Parathyroid adenoma (tissue), 2 donors: Measurements from ENCODE around the gene ZFHX2.
A peak's percentile ranks its signal among the peaks of the same experiment; 100 is the strongest.

Source experiments
- H2AFZ ChIP-seq: fragments of 300-600 bp; sonication (generic); one replicate; pipeline ENCODE4 v1.7.0; 2017; ENCODE audit warnings: antibody characterized with exemption, mild to moderate bottlenecking
- H3K27ac ChIP-seq: fragments of 300-600 bp; sonication (generic); one replicate; pipeline ENCODE4 v1.7.0; 2017
- H3K27me3 ChIP-seq: fragments of 300-600 bp; sonication (generic); one replicate; pipeline ENCODE4 v1.7.0; 2017; ENCODE audit warnings: low read length; ENCODE audit not compliant: control insufficient read depth, insufficient read depth
- H3K36me3 ChIP-seq: fragments of 300-600 bp; sonication (generic); one replicate; pipeline ENCODE4 v1.7.0; 2017; ENCODE audit warnings: low read length; ENCODE audit not compliant: control insufficient read depth, insufficient read depth
- H3K4me1 ChIP-seq: fragments of 300-600 bp; sonication (generic); one replicate; pipeline ENCODE4 v1.7.0; 2017; ENCODE audit warnings: control low read depth
- H3K4me2 ChIP-seq: fragments of 300-600 bp; sonication (generic); one replicate; pipeline ENCODE4 v1.7.0; 2017; ENCODE audit warnings: low read length
- H3K4me3 ChIP-seq: fragments of 300-600 bp; sonication (generic); one replicate; pipeline ENCODE4 v1.7.0; 2017; ENCODE audit warnings: low read depth, low read length
- H3K79me2 ChIP-seq: fragments of 300-600 bp; sonication (generic); one replicate; pipeline ENCODE4 v1.7.0; 2017; ENCODE audit warnings: control low read depth
- H3K9ac ChIP-seq: fragments of 300-600 bp; sonication (generic); one replicate; pipeline ENCODE4 v1.7.0; 2017; ENCODE audit warnings: mild to moderate bottlenecking
- H3K9me3 ChIP-seq: fragments of 300-600 bp; sonication (generic); one replicate; pipeline ENCODE4 v1.7.0; 2017; ENCODE audit warnings: low read length; ENCODE audit not compliant: control insufficient read depth
- TF ChIP-seq, protein P1 (sequence below): fragments of 300-600 bp; sonication (generic); IDR thresholded peaks from one replicate; pipeline ENCODE4 v1.7.0; 2017; ENCODE audit warnings: antibody characterized with exemption, mild to moderate bottlenecking
- donor health status: primary hyperparathyroidism.

Gene ZFHX2

DNA sequence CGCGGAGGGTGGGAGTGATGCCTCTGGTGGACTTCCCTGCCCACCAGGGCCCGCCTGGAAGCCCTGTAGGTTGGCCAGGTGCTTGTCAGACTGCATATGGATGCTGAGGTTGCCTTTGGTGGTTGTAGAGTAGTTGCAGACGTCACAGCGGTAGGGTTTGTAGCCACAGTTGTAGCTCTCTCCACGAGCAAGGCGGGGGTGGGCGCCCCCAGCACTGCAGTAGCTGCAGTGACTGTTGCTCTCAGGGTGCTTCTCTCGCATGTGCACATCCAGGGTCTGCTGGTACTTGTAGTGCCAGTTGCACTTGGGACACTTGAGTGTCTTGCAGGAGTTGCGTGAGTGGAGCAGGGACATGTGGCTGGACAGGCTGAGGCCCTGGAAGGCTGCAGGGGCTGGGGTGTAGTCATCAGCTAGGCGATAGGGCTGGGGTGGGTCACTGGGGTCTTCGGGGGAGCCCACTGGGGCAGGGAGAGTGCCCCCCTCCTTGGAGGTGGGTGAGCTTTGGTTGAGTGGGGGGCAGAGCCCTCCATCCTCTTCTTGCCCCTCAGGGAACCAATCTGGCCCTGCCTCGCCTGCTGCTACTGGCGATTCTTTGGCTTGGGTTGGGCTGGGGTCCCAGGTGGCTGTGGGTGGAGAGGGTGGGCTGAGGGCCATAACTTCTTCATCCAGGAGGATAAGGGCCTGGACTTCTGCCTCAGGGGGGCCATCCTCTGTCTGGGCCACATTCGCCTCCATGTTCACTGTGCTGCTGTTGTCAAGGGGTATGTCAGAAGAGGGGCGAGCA is 17.7 kb downstream of the ZFHX2 start:
- H2AFZ ChIP-seq = no peak overlapping the region
- TF ChIP-seq, protein P1, sequence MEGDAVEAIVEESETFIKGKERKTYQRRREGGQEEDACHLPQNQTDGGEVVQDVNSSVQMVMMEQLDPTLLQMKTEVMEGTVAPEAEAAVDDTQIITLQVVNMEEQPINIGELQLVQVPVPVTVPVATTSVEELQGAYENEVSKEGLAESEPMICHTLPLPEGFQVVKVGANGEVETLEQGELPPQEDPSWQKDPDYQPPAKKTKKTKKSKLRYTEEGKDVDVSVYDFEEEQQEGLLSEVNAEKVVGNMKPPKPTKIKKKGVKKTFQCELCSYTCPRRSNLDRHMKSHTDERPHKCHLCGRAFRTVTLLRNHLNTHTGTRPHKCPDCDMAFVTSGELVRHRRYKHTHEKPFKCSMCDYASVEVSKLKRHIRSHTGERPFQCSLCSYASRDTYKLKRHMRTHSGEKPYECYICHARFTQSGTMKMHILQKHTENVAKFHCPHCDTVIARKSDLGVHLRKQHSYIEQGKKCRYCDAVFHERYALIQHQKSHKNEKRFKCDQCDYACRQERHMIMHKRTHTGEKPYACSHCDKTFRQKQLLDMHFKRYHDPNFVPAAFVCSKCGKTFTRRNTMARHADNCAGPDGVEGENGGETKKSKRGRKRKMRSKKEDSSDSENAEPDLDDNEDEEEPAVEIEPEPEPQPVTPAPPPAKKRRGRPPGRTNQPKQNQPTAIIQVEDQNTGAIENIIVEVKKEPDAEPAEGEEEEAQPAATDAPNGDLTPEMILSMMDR = no peak
- no peaks in the 10 kb centered on the region for H3K27me3 ChIP-seq
- H3K36me3 ChIP-seq = no peaks in the 10 kb centered on the region
- peaks cover 15% of the 10 kb centered on the region for H3K79me2 ChIP-seq
- H3K27ac ChIP-seq = no peak overlapping the region
- H3K4me1 ChIP-seq = peaks cover 36% of the 10 kb centered on the region
- no peaks in the 10 kb centered on the region for H3K9me3 ChIP-seq
- H3K4me2 ChIP-seq = no peak overlapping the region
- H3K9ac ChIP-seq = no peak overlapping the region
- no peak overlapping the region for H3K4me3 ChIP-seq

DNA sequence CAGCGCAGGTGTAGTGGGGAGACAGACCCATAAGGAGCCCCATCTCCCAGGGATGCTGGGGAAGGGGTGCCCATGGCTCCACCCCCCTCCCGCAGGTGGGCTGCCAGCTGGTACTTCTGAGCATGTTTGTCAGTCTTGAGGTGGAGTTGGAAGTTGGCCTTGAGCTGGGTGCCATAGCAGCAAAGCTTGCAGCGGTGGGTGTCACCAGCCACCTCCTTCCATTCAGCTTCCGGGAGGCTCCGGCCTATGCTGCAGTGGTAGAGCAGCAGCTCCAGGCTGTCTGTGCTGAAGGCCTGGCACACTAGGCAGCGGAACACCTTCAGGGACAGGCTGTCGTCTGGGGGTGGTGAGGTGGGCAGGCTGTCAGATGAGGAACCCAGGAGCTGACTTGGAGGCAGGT is 18.9 kb downstream of the ZFHX2 start:
- H3K9ac ChIP-seq = no peak overlapping the region
- no peaks in the 10 kb centered on the region for H3K9me3 ChIP-seq
- no peak overlapping the region for H3K4me2 ChIP-seq
- H3K36me3 ChIP-seq = no peaks in the 10 kb centered on the region
- TF ChIP-seq, protein P1 = no peak
- no peaks in the 10 kb centered on the region for H3K27me3 ChIP-seq
- H3K4me1 ChIP-seq = peaks cover 41% of the 10 kb centered on the region
- no peak overlapping the region for H3K4me3 ChIP-seq
- no peak overlapping the region for H3K27ac ChIP-seq
- no peak overlapping the region for H2AFZ ChIP-seq
- peaks cover 15% of the 10 kb centered on the region for H3K79me2 ChIP-seq

DNA sequence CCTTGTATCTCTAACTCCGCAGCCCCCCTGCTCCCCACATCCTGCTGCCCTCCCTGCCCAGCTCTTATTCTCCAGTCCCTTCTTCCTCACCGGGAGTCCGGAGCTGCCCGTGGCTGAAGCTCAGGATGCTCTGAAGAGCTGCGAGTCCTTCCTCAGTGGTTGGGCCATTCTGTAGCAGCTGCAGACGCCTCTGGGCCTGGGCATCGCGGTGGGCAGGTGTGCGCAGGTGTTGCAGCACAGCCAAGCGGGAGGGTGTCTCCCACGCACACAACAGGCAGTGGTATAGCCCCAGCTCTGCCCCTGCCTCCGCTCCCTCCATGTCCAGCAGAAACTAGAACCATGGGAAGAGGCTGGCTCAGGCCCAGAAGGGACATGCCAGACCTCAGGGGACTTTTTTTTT is 20.2 kb downstream of the ZFHX2 start:
- TF ChIP-seq, protein P1 = no peak
- H3K79me2 ChIP-seq = peaks cover 15% of the 10 kb centered on the region
- peak overlapping the region; percentile 89 for H3K27ac ChIP-seq
- no peak overlapping the region for H3K4me2 ChIP-seq
- H3K9ac ChIP-seq = no peak overlapping the region
- H3K36me3 ChIP-seq = no peaks in the 10 kb centered on the region
- no peaks in the 10 kb centered on the region for H3K27me3 ChIP-seq
- H3K9me3 ChIP-seq = no peaks in the 10 kb centered on the region
- peaks cover 48% of the 10 kb centered on the region for H3K4me1 ChIP-seq
- no peak overlapping the region for H2AFZ ChIP-seq
- H3K4me3 ChIP-seq = no peak overlapping the region

- Histone ChIP-seq H3K4me1 (peaks cover 48% of the 10 kb centered on the region), H3K36me3 (no peaks in the 10 kb centered on the region), H3K4me3 (no peak overlapping the region), H3K27ac (peak overlapping the region; percentile 89), H3K27me3 (no peaks in the 10 kb centered on the region), H3K9me3 (no peaks in the 10 kb centered on the region), H2AFZ (peak overlapping the region; percentile 12), H3K9ac (no peak overlapping the region), H3K79me2 (peaks cover 15% of the 10 kb centered on the region), H3K4me2 (peak overlapping the region; percentile 0)
- TF ChIP-seq, protein P1 = no peak
Measured at GRCh38 chr14:23530375-23531055, 21.1 kb downstream of the ZFHX2 start.
